Testis (tissue), 3 donors: Measurements from ENCODE around the gene BHLHE41. TPM values are rescaled to one million over a fixed set of nuclear protein-coding genes. Genes with fewer than 3 reads are reported as not detected.

Source experiments
- DNase-seq: peaks from one replicate; pipeline ENCODE4 v3.0.0-alpha.2; 2019
- H3K27ac ChIP-seq, 2 donors: fragments of 200-600 bp; sonication (generic); one replicate each; pipeline ENCODE4 v1.5.1; 2019
- H3K27me3 ChIP-seq: fragments of 200-600 bp; sonication (generic); one replicate; pipeline ENCODE4 v1.5.1; 2019
- H3K36me3 ChIP-seq: fragments of 200-600 bp; sonication (generic); one replicate; pipeline ENCODE4 v1.5.1; 2017; ENCODE audit warnings: low read depth; ENCODE audit errors: missing control alignments
- H3K4me1 ChIP-seq: fragments of 200-600 bp; sonication (generic); one replicate; pipeline ENCODE4 v1.5.1; 2019
- H3K4me3 ChIP-seq, 2 donors: fragments of 200-600 bp; sonication (generic); one replicate each; pipeline ENCODE4 v1.5.1; 2017 to 2019
- H3K9me3 ChIP-seq: fragments of 200-600 bp; sonication (generic); one replicate; pipeline ENCODE4 v1.5.1; 2017
- POLR2A ChIP-seq: fragments of 450-650 bp; IDR thresholded peaks from one replicate; pipeline ENCODE4 v1.6.1; 2017; ENCODE audit warnings: antibody characterized with exemption, mild to moderate bottlenecking, moderate library complexity
- WGBS, 2 donors: methylation state at CpG; one replicate each; pipeline ENCODE4 v1.1.5; 2018; 5-methylcytosine and 5-hydroxymethylcytosine counted together
- intact Hi-C: fragments of 100-400 bp; cut with DNase I; formaldehyde crosslinking; loops from one replicate; pipeline ENCODE4 v1.15.1; 2023; ENCODE audit warnings: low total_unique reads
- polyA plus RNA-seq: library from polyadenylated mRNA; stranded (reverse); fragments of 350-450 nt; fragmentation: Illumina TruSeq; extraction: RNeasy Lipid Tissue Mini Kit (QIAGEN cat#74804); gene quantifications from one replicate; pipeline ENCODE4 v1.2.3, GENCODE V29; 2014; ENCODE audit warnings: low read depth, low replicate concordance; ENCODE audit not compliant: insufficient read depth
- total RNA-seq, 2 donors: library from RNA; depleted of rRNA; stranded (reverse); fragments of >200 nt; gene quantifications; one replicate each; pipeline ENCODE4 v1.2.3, GENCODE V29; 2016
- TF ChIP-seq, protein P1 (sequence below), 3 experiments: fragments of 450-650 bp in 2 of 3; fragments of 200-600 bp in 1 of 3; sonication (generic) in 1 of 3; IDR thresholded peaks; one replicate each; pipeline ENCODE4 v1.5.1; 2016 to 2019; ENCODE audit warnings: antibody characterized with exemption in 3 of 3, mild to moderate bottlenecking in 2 of 3, moderate library complexity in 1 of 3

The BHLHE41 gene
- total and polyA plus RNA-seq, 3 donors from 2014 or later = 10.0 to 23.8 (median 13.9) TPM

DNA sequence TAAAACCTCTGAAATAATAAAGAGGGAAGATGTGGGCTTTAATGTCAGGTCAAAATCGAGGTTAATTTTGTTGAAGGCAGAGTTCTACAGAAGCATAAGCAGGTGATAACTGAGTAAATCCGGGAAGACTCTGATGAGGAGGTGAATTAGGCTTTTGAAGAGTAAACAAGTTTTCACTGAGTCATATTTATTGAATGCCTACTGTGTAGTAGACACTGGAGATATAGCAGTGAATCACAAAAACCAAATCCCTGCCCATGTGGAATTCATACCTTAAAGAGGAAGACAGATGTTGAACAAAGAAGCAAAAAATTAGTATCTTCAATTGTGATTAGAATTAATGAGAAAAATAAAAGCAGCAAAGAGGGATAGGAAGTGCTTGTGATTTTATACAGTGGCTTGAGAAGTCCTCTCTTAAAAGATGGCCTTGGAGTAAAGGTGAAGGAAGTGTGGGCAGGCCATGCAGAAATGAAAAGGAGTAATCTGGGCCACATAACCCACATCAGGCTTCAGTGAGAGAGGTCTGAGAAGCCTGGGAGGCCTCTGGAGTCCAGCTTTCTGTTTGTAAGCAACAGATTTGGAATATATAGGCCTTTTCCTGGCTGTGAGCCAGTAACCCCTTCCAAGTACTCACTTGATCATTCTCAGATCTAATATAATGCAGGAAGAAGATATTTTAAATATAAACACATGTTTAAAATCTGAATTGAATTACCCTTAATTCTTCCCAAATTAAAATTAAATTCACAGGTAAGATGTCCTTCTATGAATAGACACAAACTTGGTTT, 46.7 kb downstream of the BHLHE41 start:
- Histone ChIP-seq H3K4me3 (no peak overlapping the region), H3K27ac (no peak overlapping the region), H3K36me3 (no peaks in the 10 kb centered on the region), H3K4me1 (no peaks in the 10 kb centered on the region), H3K9me3 (no peaks in the 10 kb centered on the region), H3K27me3 (no peaks in the 10 kb centered on the region)
- DNase-seq = no peak
- intact Hi-C loops = no loop called here
- no peak for TF ChIP-seq POLR2A
- TF ChIP-seq, protein P1, sequence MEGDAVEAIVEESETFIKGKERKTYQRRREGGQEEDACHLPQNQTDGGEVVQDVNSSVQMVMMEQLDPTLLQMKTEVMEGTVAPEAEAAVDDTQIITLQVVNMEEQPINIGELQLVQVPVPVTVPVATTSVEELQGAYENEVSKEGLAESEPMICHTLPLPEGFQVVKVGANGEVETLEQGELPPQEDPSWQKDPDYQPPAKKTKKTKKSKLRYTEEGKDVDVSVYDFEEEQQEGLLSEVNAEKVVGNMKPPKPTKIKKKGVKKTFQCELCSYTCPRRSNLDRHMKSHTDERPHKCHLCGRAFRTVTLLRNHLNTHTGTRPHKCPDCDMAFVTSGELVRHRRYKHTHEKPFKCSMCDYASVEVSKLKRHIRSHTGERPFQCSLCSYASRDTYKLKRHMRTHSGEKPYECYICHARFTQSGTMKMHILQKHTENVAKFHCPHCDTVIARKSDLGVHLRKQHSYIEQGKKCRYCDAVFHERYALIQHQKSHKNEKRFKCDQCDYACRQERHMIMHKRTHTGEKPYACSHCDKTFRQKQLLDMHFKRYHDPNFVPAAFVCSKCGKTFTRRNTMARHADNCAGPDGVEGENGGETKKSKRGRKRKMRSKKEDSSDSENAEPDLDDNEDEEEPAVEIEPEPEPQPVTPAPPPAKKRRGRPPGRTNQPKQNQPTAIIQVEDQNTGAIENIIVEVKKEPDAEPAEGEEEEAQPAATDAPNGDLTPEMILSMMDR (IDR thresholded peaks at IDR 0.05) = no peak
- WGBS, 2 donors = 90 to 96% methylated on average over 2 of the region's 2 CpGs

Other genes with a start within 250 kb of the BHLHE41 start
- gene RASSF8, start 166.4 kb downstream of the BHLHE41 start, total RNA-seq = 10 to 100 TPM; 71.7 to 93.5 TPM
- 90.0 TPM for gene RASSF8, start 166.4 kb downstream of the BHLHE41 start, polyA plus RNA-seq
- gene SSPN, start 70.5 kb upstream of the BHLHE41 start, total RNA-seq = 10 to 100 TPM; 25.5 to 41.6 TPM
- gene SSPN, start 70.5 kb upstream of the BHLHE41 start, polyA plus RNA-seq = 17.8 TPM